Measurements from ENCODE around the gene SLC1A4.

The SLC1A4 gene

GRCh38 chr2:64990876-64991275 lies 1.7 kb downstream of the SLC1A4 start:
- Histone ChIP-seq H3K27me3 (ENCODE audit: insufficient read depth, low read depth, severe bottlenecking) (no peaks in the 10 kb centered on the region), H3K36me3 (peaks cover 14% of the 10 kb centered on the region), H3K4me3 (ENCODE audit: low read depth, low read length) (peak overlapping the region; percentile 88), H3K9me3 (ENCODE audit: severe bottlenecking) (no peaks in the 10 kb centered on the region), H3K27ac (no peak overlapping the region)
- no peak for DNase-seq
- no peak for TF ChIP-seq CTCF (IDR thresholded peaks at IDR 0.05; ENCODE audit: low read depth, low read length)

DNA sequence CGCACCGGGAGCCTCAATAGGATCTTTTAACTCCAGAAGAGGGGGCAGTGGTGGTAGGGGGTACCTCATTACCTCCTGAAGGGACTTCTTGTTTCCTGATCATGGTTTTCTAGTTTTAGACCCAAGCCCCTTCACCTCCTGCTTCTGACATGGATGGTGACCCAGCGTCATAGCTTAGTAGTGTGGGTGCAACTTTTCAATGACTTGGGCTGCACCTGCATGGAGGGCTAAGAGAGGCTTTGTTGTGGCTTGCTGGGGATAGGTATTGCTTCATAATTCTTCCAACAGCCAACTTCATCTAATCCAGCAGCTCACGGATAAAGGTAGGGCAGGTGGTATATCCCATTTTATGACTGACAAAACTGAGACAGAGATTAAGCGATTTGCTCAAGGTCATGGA lies 3.0 kb downstream of the SLC1A4 start:
- H3K27ac ChIP-seq, result no peak overlapping the region
- no peaks in the 10 kb centered on the region for H3K9me3 ChIP-seq (ENCODE audit: severe bottlenecking)
- no peaks in the 10 kb centered on the region for H3K27me3 ChIP-seq (ENCODE audit: insufficient read depth, low read depth, severe bottlenecking)
- peaks cover 16% of the 10 kb centered on the region for H3K36me3 ChIP-seq
- peak overlapping the region; percentile 7; the same call in 1 of the 2 replicates for H3K4me3 ChIP-seq (ENCODE audit: low read depth, low read length)
- no peak for TF ChIP-seq CTCF (IDR thresholded peaks at IDR 0.05; ENCODE audit: low read depth, low read length)
- peak; percentile 28 for DNase-seq

DNA sequence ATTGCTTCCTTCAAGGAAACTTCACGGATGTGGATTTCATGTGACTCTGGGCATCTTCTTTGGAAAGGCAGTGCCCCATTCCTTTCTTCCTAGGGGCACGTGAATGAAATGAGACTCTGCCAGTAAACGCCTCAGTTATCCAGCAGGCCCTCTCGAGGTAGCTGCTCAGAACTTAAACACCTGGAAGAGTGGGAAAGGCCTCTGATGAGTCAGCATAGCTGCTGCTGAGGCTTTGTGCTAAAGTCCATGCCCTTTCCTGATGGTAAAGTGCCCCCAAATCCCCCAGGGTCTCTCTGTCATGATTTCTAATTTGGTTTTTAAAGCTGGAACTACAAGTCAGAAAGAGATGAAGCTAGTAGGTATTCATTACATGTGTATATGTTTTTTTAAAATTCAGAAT lies 3.8 kb downstream of the SLC1A4 start:
- H3K9me3 ChIP-seq (ENCODE audit: severe bottlenecking), result no peaks in the 10 kb centered on the region
- H3K27ac ChIP-seq, result no peak overlapping the region
- H3K4me3 ChIP-seq (ENCODE audit: low read depth, low read length), result no peak overlapping the region
- peaks cover 23% of the 10 kb centered on the region for H3K36me3 ChIP-seq
- TF ChIP-seq CTCF (IDR thresholded peaks at IDR 0.05; ENCODE audit: low read depth, low read length), result no peak
- no peak for DNase-seq
- H3K27me3 ChIP-seq (ENCODE audit: insufficient read depth, low read depth, severe bottlenecking), result no peaks in the 10 kb centered on the region

- Histone ChIP-seq H3K4me3 (ENCODE audit: low read depth, low read length) (no peak overlapping the region), H3K9me3 (ENCODE audit: severe bottlenecking) (no peaks in the 10 kb centered on the region), H3K27ac (no peak overlapping the region), H3K27me3 (ENCODE audit: insufficient read depth, low read depth, severe bottlenecking) (no peaks in the 10 kb centered on the region), H3K36me3 (peaks cover 25% of the 10 kb centered on the region)
- no peak for TF ChIP-seq CTCF (IDR thresholded peaks at IDR 0.05; ENCODE audit: low read depth, low read length)
- no peak for DNase-seq
Measured at GRCh38 chr2:64995041-64995440, 5.8 kb downstream of the SLC1A4 start.

DNA sequence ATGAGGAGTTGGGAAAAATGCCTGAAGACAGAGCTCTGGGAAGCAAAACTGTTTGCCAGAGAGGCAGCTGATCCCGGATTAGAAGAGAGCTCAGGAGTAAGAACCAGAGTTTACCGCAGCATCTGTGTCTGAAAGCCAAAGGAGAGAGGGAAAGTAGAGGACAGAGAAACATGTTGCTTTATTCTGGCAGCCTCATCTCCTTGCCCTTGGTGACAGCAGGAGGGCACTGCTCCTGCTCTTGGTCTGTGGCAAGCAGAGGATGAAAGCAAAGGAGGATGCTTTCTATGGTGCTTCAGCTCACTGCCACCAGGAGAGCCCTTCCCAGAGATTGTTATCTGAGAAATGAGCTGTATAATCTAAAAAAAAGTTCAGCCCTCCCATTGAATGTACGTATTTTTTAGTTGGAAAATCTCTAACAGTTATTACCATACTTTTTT lies 7.7 kb downstream of the SLC1A4 start:
- TF ChIP-seq CTCF (IDR thresholded peaks at IDR 0.05; ENCODE audit: low read depth, low read length), result peak; percentile 14; the same call in 1 of the 2 replicates
- DNase-seq, result peak; percentile 75
- no peak overlapping the region for H3K4me3 ChIP-seq (ENCODE audit: low read depth, low read length)
- H3K36me3 ChIP-seq, result peaks cover 25% of the 10 kb centered on the region
- H3K27me3 ChIP-seq (ENCODE audit: insufficient read depth, low read depth, severe bottlenecking), result no peaks in the 10 kb centered on the region
- H3K9me3 ChIP-seq (ENCODE audit: severe bottlenecking), result no peaks in the 10 kb centered on the region
- no peak overlapping the region for H3K27ac ChIP-seq

DNA sequence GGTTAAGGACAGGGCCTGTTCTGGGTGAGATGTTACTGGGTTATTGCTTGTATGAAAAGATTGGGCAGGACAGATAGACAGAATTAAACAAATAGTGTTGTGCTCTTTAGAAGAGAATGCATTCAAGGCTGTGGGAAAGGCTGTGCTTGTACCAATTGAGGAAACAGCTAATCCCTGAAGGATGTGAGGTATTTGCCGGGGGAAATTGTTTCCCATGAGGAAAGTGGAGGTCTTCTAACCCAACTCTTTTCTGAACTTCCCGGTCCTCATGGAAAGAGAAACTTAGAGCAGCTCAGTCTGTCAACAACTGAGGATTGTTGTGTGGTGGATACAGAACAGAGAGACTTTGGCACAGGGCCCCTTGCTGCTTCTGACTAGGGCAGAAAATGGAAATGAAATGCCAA lies 9.5 kb downstream of the SLC1A4 start:
- no peaks in the 10 kb centered on the region for H3K27me3 ChIP-seq (ENCODE audit: insufficient read depth, low read depth, severe bottlenecking)
- no peak for DNase-seq
- H3K4me3 ChIP-seq (ENCODE audit: low read depth, low read length), result no peak overlapping the region
- no peak overlapping the region for H3K27ac ChIP-seq
- no peak for TF ChIP-seq CTCF (IDR thresholded peaks at IDR 0.05; ENCODE audit: low read depth, low read length)
- peaks cover 32% of the 10 kb centered on the region for H3K36me3 ChIP-seq
- no peaks in the 10 kb centered on the region for H3K9me3 ChIP-seq (ENCODE audit: severe bottlenecking)

Data from WERI-Rb-1 (cell line).